GM18870 (cell line): ENCODE measurements around the gene MAP2K5.
"Not testable (repeated sequence)": the region's sequence is repeated elsewhere in the genome, so short reads cannot be mapped to it uniquely, and the experiment has no call there.

Source experiments
- ATAC-seq: cut with Tn5 transposase; IDR thresholded peaks from one replicate; pipeline ENCODE4 v1.9.1; 2021; ENCODE audit warnings: moderate library complexity; ENCODE audit not compliant: unreplicated experiment

MAP2K5 gene

DNA sequence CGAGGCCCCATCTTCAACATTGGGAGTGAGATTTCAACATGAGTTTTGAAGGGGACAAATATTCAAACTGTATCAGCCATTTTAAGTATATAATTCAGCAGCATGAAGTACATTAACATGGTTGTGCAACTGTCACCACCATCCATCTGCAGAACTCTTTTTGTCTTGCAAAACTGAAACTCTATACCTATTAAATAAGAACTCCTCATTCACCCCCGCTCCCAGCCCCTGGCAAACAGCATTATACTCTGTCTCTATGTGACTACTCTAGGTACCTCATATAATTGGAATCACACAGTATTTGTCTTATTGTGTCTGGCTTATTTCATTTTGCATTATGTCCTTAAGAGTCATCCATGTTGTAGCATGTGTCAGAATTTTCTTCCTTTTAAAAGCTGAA, 110.1 kb downstream of the MAP2K5 start:
- ATAC-seq: no peak

DNA sequence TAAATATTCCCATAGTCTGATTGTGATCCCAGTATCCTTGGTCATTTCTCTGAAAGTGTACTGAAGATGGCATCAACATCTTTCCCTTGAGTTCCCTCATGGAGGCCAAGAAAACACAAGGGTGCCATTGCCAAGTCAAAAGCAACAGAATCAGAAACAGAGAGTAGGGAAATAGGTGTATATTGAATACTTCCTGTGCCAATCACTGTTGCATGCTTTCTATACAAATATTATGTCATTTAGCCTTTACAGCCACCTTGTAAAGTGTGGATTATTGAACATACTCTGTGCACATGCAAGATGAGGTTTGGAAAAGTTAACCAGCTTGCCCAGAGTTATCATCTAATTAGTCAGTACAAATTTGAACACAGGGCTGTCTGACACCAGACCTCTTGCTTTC, 117.9 kb downstream of the MAP2K5 start:
- ATAC-seq: no peak

GRCh38 chr15:67660874-67661606, 118.5 kb downstream of the MAP2K5 start:
- ATAC-seq: no peak

DNA sequence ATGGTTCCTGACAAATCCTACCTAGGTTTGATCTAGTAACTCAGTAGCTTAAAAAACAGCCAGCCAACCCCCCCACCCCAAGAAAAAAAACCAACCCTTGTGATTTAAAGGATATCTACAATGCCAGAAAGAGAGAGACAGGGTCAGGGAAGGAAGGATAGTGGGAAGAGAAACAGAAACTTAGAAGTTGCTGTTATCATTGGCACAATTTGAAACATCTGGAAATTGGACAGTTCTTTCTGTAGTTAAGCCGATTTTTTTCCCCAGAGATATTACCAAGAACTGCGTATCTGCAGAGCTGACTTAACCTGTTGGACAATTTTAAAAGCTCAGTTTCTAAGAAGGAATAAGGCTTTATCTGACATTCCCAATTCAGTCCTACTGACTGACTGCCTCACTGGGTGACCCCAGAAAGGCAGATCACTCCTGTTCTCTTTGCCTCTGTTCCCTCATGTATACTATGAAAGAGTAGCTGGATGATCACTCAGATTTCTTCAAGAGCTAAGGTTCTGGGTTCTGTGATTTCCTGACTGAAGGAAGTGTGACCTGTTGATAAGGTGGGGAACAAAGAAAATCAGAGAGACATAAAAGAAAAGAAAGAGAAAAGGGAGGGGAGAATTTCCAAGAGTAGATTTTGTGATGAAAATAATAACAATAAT, 128.3 kb downstream of the MAP2K5 start:
- no peak for ATAC-seq

DNA sequence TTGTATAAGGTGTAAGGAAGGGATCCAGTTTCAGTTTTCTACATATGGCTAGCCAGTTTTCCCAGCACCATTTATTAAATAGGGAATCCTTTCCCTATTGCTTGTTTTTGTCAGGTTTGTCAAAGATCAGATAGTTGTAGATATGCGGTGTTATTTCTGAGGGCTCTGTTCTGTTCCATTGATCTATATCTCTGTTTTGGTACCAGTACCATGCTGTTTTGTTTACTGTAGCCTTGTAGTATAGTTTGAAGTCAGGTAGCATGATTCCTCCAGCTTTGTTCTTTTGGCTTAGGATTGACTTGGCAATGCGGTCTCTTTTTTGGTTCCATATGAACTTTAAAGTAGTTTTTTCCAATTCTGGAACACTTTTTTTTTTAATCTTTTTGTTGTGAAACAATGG, 130.3 kb downstream of the MAP2K5 start:
- ATAC-seq: not testable (repeated sequence)

GRCh38 chr15:67674983-67675382, 132.5 kb downstream of the MAP2K5 start:
- no peak for ATAC-seq

DNA sequence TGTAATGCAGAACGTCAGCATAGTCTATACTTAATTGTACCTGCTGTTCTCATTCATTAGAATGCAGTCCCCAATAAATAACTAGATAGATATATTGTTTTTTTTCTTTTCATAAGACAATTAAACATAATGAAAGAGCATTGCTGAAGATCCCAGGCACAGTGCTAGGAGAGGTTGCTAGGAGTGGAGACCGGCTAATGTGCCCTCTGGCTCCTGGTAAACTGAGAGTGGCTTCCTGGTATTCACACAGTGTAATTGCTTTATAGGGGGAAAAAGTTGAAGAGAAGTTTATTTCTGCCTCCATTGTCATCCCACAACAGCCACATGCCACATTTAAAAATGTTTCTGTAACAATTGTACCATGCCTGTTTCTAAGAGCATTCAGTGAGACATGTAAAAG, 135.6 kb downstream of the MAP2K5 start:
- ATAC-seq: no peak

DNA sequence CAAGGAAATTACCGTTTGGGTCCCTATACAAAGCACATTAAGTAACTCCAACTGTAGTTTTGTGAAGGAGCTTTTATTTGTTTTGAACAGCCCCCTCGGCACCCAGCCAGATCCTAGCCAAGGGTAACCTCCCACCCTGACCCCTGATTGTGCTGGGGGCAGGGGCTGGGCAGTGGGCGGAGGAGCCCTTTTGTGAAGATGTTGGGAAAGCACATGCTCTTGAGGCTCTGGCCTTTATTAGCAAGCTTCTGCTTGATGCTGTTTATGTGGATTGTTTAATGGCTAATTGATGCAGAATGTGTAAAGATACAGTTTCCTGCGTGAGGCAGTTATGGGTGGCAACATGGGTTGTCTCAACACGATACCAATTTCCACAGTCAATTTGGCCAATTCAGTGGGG, 136.5 kb downstream of the MAP2K5 start:
- ATAC-seq: no peak

GRCh38 chr15:67680641-67681040, 138.1 kb downstream of the MAP2K5 start:
- no peak for ATAC-seq

GRCh38 chr15:67685008-67685599, 142.6 kb downstream of the MAP2K5 start:
- ATAC-seq: no peak

DNA sequence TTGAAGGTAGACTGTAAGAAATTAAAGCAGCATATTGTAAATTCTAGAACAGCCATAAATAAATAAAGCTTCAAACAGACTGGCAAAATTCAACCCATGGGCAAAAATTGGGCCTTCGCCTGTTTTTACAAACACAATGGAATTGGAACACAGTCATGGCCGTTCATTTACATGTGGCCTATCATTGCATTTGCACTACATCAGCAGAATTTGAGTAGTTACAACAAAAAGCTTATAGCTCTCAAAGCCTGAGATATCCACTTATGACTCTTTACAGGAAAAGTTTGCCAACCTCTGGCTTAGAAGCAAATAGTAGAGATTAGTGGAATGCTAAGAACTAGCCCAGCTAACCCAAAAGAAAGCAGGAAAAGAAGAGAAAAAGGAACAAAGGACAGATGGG, 143.2 kb downstream of the MAP2K5 start:
- no peak for ATAC-seq

GRCh38 chr15:67690936-67691335, 148.4 kb downstream of the MAP2K5 start:
- ATAC-seq: no peak

DNA sequence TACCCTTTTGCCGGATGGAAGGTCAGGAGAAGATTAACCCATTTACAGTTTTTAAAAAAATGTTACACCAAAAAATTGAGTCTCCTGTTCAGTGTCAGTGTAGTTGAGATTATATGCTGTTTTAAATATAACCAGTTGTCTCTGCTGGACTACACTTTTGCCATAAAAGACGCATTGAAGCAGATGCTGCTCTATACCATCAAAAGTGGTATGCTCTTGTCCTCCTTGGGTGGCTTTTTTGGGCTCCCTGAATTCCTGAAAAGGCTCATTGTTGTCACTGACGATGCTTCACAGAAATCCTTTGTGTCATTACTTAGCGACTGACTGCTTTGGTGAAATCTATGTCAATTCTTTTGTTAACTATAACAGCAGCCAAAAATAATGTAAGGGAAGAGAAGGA, 148.9 kb downstream of the MAP2K5 start:
- ATAC-seq: no peak

GRCh38 chr15:67692573-67692972, 150.1 kb downstream of the MAP2K5 start:
- no peak for ATAC-seq

DNA sequence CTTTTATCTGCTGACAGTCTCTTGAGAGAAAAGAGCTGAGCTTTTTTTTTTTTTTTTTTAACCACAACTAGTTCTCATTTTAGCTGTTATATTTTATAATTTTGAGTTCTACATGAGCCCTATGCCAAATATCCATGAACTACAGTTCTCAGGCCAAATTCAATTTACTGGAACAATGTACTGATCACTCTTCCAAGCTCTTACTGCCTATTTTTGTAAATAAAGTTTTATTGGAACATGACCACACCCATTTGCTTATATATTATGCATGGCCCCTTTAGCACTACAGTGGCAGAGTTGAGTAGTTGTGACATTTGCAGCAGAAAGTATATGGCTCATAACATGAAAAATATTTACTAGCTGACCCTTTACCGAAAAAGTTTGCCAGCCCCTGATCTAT, 153.6 kb downstream of the MAP2K5 start:
- no peak for ATAC-seq

DNA sequence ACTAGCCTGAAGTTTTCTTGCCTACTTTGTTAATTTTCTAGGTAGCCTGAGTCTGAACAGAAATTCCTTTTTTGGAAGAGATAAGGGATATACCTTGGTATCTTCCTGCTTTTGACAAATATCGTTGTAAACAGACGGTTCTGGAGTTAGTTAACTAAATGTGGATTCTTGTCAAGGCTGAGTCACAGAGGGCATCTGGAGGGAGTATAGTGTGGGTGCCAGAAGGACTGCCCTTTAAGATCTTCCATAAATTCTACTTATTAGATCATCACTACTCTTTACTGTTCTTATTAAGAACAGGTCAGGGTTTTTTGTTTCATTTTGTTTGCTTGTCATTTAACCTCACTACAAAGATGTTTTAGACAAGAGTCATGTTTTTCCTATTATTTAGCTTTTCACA, 157.5 kb downstream of the MAP2K5 start:
- ATAC-seq: no peak

GRCh38 chr15:67701669-67702068, 159.2 kb downstream of the MAP2K5 start:
- ATAC-seq: no peak

DNA sequence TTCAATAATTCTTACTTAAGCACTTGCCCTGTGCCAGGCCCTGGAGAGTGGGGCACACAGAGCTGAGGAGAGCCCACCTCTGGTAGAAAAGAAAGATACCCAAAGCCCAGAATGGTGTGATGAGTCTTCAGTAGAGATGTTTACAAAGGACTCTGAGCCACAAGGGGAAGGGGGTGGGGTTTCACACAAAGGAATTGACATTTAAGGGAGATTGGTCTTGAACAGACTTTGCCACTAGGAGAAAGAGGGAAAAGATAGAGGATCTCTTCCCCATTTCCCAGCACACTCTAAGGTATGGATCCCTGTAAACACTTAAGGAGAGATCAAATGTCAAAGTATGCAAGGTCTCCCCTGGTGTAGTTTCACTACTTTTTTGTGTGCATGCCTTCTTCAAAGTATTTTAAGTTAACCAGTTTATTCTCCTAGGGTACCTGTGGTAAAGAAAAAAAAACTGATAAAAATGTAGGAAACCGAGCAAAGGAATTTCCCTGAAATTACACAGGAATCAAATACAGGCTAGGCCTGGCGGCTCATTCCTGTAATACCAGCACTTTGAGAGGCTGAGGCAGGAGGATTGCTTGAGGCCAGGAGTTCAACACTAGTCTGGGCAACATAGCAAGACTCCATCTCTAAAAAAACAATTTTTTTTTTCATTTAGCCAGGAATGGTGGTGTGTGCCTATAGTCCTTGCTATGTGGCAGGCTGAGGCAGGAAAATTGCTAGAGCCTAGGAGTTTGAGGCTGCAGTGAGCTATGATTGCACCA, 165.2 kb downstream of the MAP2K5 start:
- ATAC-seq: no peak

DNA sequence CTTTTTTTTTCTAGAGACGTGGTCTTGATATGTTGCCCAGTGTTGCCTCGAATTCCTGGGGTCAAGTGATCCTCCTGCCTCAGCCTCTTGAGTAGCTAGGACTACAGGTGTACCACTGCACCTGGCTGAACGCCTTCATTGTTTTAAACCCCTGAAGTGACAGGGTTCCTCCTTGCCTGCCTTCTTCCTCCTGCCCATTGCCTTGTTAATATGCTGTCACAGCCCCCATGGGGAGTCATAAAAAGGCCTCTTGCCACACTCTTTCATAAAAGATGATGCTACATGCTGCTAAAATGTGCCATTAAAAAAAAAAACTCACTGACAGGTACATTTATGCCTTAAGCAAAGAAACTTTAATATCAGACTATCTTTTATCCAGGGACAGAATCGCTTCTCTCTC, 166.0 kb downstream of the MAP2K5 start:
- no peak for ATAC-seq

DNA sequence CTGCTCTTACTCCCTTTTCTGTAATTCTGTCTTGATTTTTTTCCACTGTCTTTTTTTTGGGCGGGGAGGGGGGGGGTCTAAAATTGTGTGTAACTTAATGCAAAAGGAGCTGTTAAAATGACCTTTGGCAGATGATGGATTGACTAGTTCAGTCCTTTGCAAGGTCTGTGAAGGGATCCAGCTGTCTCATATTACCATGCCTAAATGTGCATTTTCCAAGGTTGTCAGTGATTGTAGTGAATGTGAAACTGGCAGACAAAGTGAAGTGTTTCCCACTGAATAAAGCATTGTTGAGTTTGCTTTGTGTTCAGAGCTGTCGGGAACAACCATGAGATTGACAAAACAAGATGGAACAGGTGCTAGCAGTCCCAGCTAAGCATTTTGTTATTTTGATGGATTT, 172.7 kb downstream of the MAP2K5 start:
- no peak for ATAC-seq

- no peak for ATAC-seq
Observed at GRCh38 chr15:67716171-67716570, 173.7 kb downstream of the MAP2K5 start.

- ATAC-seq: no peak
Observed at GRCh38 chr15:67717776-67718175, 175.3 kb downstream of the MAP2K5 start.
